H9 (cell line): ENCODE data around the gene CASP8. TPM values are rescaled to one million over a fixed set of nuclear protein-coding genes. Genes with fewer than 3 reads are reported as not detected.

Source experiments
- DNase-seq: peaks from one replicate; pipeline ENCODE4 v3.0.0-alpha.2; 2017
- H2AFZ ChIP-seq: one replicate; pipeline ENCODE4 v1.6.1; 2013; ENCODE audit warnings: mild to moderate bottlenecking, low read length, control low read depth, moderate library complexity
- H2AK5ac ChIP-seq: 2 replicates; pipeline ENCODE4 v1.6.1; 2013; ENCODE audit warnings: low read length, control low read depth, mixed read lengths; ENCODE audit not compliant: insufficient read length
- H2BK120ac ChIP-seq: one replicate; pipeline ENCODE4 v1.6.1; 2013; ENCODE audit warnings: low read depth, mild to moderate bottlenecking, low read length, control low read depth, inconsistent platforms; ENCODE audit not compliant: poor library complexity, severe bottlenecking
- H2BK12ac ChIP-seq: 2 replicates; pipeline ENCODE4 v1.6.1; 2013; ENCODE audit warnings: low read length, control low read depth, mixed read lengths, low read depth; ENCODE audit not compliant: insufficient read length
- H2BK15ac ChIP-seq: 2 replicates; pipeline ENCODE4 v1.6.1; 2013; ENCODE audit warnings: low read depth, low read length, control low read depth
- H2BK20ac ChIP-seq: one replicate; pipeline ENCODE4 v1.6.1; 2013; ENCODE audit warnings: low read depth, mild to moderate bottlenecking, low read length, control low read depth, inconsistent platforms; ENCODE audit not compliant: poor library complexity, severe bottlenecking
- H2BK5ac ChIP-seq: 2 replicates; pipeline ENCODE4 v1.6.1; 2013; ENCODE audit warnings: low read length, control low read depth, mixed read lengths; ENCODE audit not compliant: insufficient read length
- H3K14ac ChIP-seq: 2 replicates; pipeline ENCODE4 v1.6.1; 2013; ENCODE audit warnings: low read length, control low read depth; ENCODE audit not compliant: insufficient read depth
- H3K18ac ChIP-seq: 2 replicates; pipeline ENCODE4 v1.6.1; 2013; ENCODE audit warnings: low read depth, mild to moderate bottlenecking, mixed read lengths, low read length, control low read depth; ENCODE audit not compliant: insufficient read length
- H3K23ac ChIP-seq: 2 replicates; pipeline ENCODE4 v1.6.1; 2013; ENCODE audit warnings: low read length, control low read depth, mixed read lengths, low read depth; ENCODE audit not compliant: insufficient read length
- H3K23me2 ChIP-seq: 2 replicates; pipeline ENCODE4 v1.6.1; 2013; ENCODE audit warnings: low read depth, mild to moderate bottlenecking, mixed read lengths, low read length, control low read depth; ENCODE audit not compliant: insufficient read length, poor library complexity, severe bottlenecking
- H3K27ac ChIP-seq: 2 replicates; pipeline ENCODE4 v1.5.1; 2013; ENCODE audit warnings: low read length, control low read depth, mixed read lengths, low read depth; ENCODE audit not compliant: insufficient read length
- H3K27me3 ChIP-seq: 2 replicates; pipeline ENCODE4 v1.6.1; 2013; ENCODE audit warnings: low read length, control low read depth, inconsistent platforms; ENCODE audit not compliant: insufficient read depth
- H3K4ac ChIP-seq: 2 replicates; pipeline ENCODE4 v1.6.1; 2013; ENCODE audit warnings: low read depth, mild to moderate bottlenecking, control low read depth, inconsistent platforms, low read length, moderate library complexity
- H3K4me1 ChIP-seq: 2 replicates; pipeline ENCODE4 v1.6.1; 2013; ENCODE audit warnings: low read length, control low read depth, inconsistent platforms; ENCODE audit not compliant: insufficient read depth
- H3K4me2 ChIP-seq: 2 replicates; pipeline ENCODE4 v1.6.1; 2013; ENCODE audit warnings: low read length, control low read depth, mixed read lengths; ENCODE audit not compliant: insufficient read length, insufficient read depth
- H3K56ac ChIP-seq: 2 replicates; pipeline ENCODE4 v1.6.1; 2013; ENCODE audit warnings: low read depth, mild to moderate bottlenecking, mixed read lengths, low read length, control low read depth; ENCODE audit not compliant: insufficient read length
- H3K79me1 ChIP-seq: 2 replicates; pipeline ENCODE4 v1.6.1; 2013; ENCODE audit warnings: low read depth, mild to moderate bottlenecking, moderate library complexity, low read length, control low read depth, inconsistent platforms; ENCODE audit not compliant: insufficient read depth, poor library complexity, severe bottlenecking
- H3K79me2 ChIP-seq: 2 replicates; pipeline ENCODE4 v1.6.1; 2013; ENCODE audit warnings: low read length, control low read depth, inconsistent platforms; ENCODE audit not compliant: insufficient read depth
- H3K9ac ChIP-seq: 2 replicates; pipeline ENCODE4 v1.6.1; 2013; ENCODE audit warnings: low read length, control low read depth, mixed read lengths; ENCODE audit not compliant: insufficient read length; ENCODE audit errors: extremely low read depth
- H3K9me3 ChIP-seq: one replicate; pipeline ENCODE4 v1.6.1; 2013; ENCODE audit warnings: low read depth, low read length, inconsistent platforms; ENCODE audit not compliant: control insufficient read depth
- H3T11ph ChIP-seq: one replicate; pipeline ENCODE4 v1.6.1; 2013; ENCODE audit warnings: mild to moderate bottlenecking, low read length, control low read depth, inconsistent platforms
- H4K20me1 ChIP-seq: one replicate; pipeline ENCODE4 v1.6.1; 2013; ENCODE audit not compliant: control insufficient read depth, insufficient read length, insufficient read depth
- H4K5ac ChIP-seq: 2 replicates; pipeline ENCODE4 v1.6.1; 2013; ENCODE audit warnings: low read depth, mild to moderate bottlenecking, mixed read lengths, low read length, control low read depth; ENCODE audit not compliant: insufficient read length
- H4K8ac ChIP-seq: replicated peaks from 2 replicates; pipeline ENCODE4 v1.6.1; 2013; ENCODE audit warnings: low read length, control low read depth, mixed read lengths, low read depth; ENCODE audit not compliant: insufficient read length
- H4K91ac ChIP-seq: 2 replicates; pipeline ENCODE4 v1.6.1; 2013; ENCODE audit warnings: low read depth, mild to moderate bottlenecking, moderate library complexity, mixed read lengths, low read length, control low read depth; ENCODE audit not compliant: insufficient read length
- H3K27ac Mint-ChIP-seq, 3 experiments: 2 replicates in 2 of 3; 3 replicates in 1 of 3; pipeline ENCODE4 v1.8.0; 2020 to 2021; ENCODE audit warnings: mixed read lengths in 3 of 3, mild to moderate bottlenecking in 1 of 3, moderate library complexity in 1 of 3
- H3K27me3 Mint-ChIP-seq: 2 replicates; pipeline ENCODE4 v1.8.0; 2021; ENCODE audit warnings: low read depth, mild to moderate bottlenecking, moderate library complexity, mixed read lengths
- H3K36me3 Mint-ChIP-seq, 3 experiments: 2 replicates in 2 of 3; 3 replicates in 1 of 3; pipeline ENCODE4 v1.8.0; 2020 to 2021; ENCODE audit warnings: low read depth in 3 of 3, mixed read lengths in 3 of 3; ENCODE audit not compliant: insufficient read depth in 1 of 3
- H3K4me1 Mint-ChIP-seq, 2 experiments: 2 replicates each; pipeline ENCODE4 v1.8.0; 2020; ENCODE audit warnings: mixed read lengths in 2 of 2
- H3K4me3 Mint-ChIP-seq, 2 experiments: 2 replicates in 1 of 2; 3 replicates in 1 of 2; pipeline ENCODE4 v1.8.0; 2020 to 2021; ENCODE audit warnings: mild to moderate bottlenecking in 2 of 2, mixed read lengths in 2 of 2, moderate library complexity in 1 of 2
- H3K9me3 Mint-ChIP-seq, 2 experiments: 2 replicates in 1 of 2; 3 replicates in 1 of 2; pipeline ENCODE4 v1.8.0; 2020; ENCODE audit warnings: mild to moderate bottlenecking in 2 of 2, mixed read lengths in 2 of 2, moderate library complexity in 1 of 2
- WGBS: extraction: QIAGEN DNeasy Blood & Tissue Kit; methylation state at CpG from one replicate; pipeline ENCODE4 v1.1.7; 2013; ENCODE audit warnings: missing lambda C conversion rate, low lambda C conversion rate, mixed read lengths; ENCODE audit not compliant: insufficient read length; ENCODE audit errors: extremely low coverage; 5-methylcytosine and 5-hydroxymethylcytosine counted together
- total RNA-seq: library from RNA; stranded (reverse); gene quantifications from 2 replicates; pipeline ENCODE4 v1.2.1, GENCODE V29; 2021
- TF ChIP-seq, protein P1 (sequence below): fragments of 200-600 bp; sonication (generic); conservative IDR thresholded peaks from 3 replicates; pipeline ENCODE4 v1.8.0; 2021; ENCODE audit warnings: antibody characterized with exemption, mild to moderate bottlenecking

CASP8 gene
- total RNA-seq, 1 experiment from 2014 or later: 10.0 TPM

DNA sequence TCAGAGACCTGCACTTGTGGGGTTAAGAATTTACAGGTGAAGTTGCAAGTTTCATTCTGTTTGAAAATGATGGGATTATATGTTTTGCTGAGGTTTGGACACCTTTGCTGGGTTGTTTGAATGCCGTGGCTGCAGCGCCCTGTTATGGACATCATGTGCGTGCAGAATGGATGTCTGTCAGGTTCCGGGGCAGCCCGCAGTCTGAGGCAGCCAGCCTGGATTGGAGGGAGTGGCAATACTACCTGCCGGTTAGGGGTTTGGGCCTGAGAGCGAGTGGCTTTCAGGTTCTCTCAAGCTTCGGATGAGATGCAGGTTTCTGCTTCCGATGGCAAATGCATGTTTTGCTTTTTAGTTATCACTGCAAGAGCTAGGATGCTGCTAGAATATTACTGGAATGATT is 1.1 kb downstream of the CASP8 start:
- no peak overlapping the region for H3K27ac Mint-ChIP-seq
- Histone ChIP-seq H3T11ph (no peak overlapping the region), H3K79me1 (no peaks in the 10 kb centered on the region), H2BK12ac (no peak overlapping the region), H2BK5ac (no peak overlapping the region), H3K9ac (no peak overlapping the region), H3K79me2 (no peaks in the 10 kb centered on the region), H3K4me1 (peaks cover 7% of the 10 kb centered on the region; the same call in 1 of the 2 replicates), H2BK120ac (no peak overlapping the region), H3K56ac (no peak overlapping the region), H3K27ac (no peak overlapping the region), H4K8ac (no peak overlapping the region), H4K20me1 (no peaks in the 10 kb centered on the region), H3K27me3 (no peaks in the 10 kb centered on the region), H3K23ac (no peak overlapping the region), H4K91ac (no peak overlapping the region), H3K4me2 (no peak overlapping the region), H2AK5ac (no peak overlapping the region), H2BK20ac (no peak overlapping the region), H3K14ac (no peak overlapping the region), H3K9me3 (no peaks in the 10 kb centered on the region), H3K4ac (no peak overlapping the region), H2AFZ (no peak overlapping the region), H2BK15ac (no peak overlapping the region), H4K5ac (no peak overlapping the region), H3K18ac (no peak overlapping the region), H3K23me2 (no peaks in the 10 kb centered on the region)
- H3K4me3 Mint-ChIP-seq: no peak overlapping the region
- TF ChIP-seq, protein P1, sequence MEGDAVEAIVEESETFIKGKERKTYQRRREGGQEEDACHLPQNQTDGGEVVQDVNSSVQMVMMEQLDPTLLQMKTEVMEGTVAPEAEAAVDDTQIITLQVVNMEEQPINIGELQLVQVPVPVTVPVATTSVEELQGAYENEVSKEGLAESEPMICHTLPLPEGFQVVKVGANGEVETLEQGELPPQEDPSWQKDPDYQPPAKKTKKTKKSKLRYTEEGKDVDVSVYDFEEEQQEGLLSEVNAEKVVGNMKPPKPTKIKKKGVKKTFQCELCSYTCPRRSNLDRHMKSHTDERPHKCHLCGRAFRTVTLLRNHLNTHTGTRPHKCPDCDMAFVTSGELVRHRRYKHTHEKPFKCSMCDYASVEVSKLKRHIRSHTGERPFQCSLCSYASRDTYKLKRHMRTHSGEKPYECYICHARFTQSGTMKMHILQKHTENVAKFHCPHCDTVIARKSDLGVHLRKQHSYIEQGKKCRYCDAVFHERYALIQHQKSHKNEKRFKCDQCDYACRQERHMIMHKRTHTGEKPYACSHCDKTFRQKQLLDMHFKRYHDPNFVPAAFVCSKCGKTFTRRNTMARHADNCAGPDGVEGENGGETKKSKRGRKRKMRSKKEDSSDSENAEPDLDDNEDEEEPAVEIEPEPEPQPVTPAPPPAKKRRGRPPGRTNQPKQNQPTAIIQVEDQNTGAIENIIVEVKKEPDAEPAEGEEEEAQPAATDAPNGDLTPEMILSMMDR: no peak
- no CpG with 5 or more reads among the region's 9 CpGs for WGBS
- H3K27me3 Mint-ChIP-seq: no peaks in the 10 kb centered on the region; the same call in 1 of the 2 replicates
- no peak for DNase-seq
- H3K36me3 Mint-ChIP-seq: no peaks in the 10 kb centered on the region; a peak in 1 of 7 replicates
- H3K9me3 Mint-ChIP-seq: no peaks in the 10 kb centered on the region
- peaks cover 19 to 21% of the 10 kb centered on the region in 2 experiments for H3K4me1 Mint-ChIP-seq
